Neural cell (in vitro differentiated cells): ENCODE measurements around the gene LSAMP. TPM values are rescaled to one million over a fixed set of nuclear protein-coding genes. Genes with fewer than 3 reads are reported as not detected.

Source experiments
- H2AFZ ChIP-seq: fragments of 200-600, 300-800 bp; sonication (generic), shearing (Covaris generic); 2 replicates; pipeline ENCODE4 v1.6.0; 2014; ENCODE audit warnings: low read depth, mild to moderate bottlenecking, antibody characterized with exemption, low read length, moderate library complexity
- H3F3A ChIP-seq: fragments of 200-600 bp; shearing (Covaris generic); 2 replicates; pipeline ENCODE4 v1.6.1; 2016; ENCODE audit warnings: mild to moderate bottlenecking, moderate library complexity, mixed read lengths, antibody characterized with exemption, low read length; ENCODE audit not compliant: insufficient read depth, poor library complexity, severe bottlenecking
- H3K27ac ChIP-seq: fragments of 200-600, 300-800 bp; sonication (generic), shearing (Covaris generic); 2 replicates; pipeline ENCODE4 v1.5.1; 2014; ENCODE audit warnings: mild to moderate bottlenecking, low read length, moderate library complexity
- H3K27me3 ChIP-seq: fragments of 300-800, 200-600 bp; sonication (generic), shearing (Covaris generic); 2 replicates; pipeline ENCODE4 v1.6.0; 2014; ENCODE audit warnings: mild to moderate bottlenecking, low read depth, low read length, moderate library complexity; ENCODE audit not compliant: insufficient read depth
- H3K36me3 ChIP-seq: fragments of 300-800, 200-600 bp; sonication (generic), shearing (Covaris generic); 2 replicates; pipeline ENCODE4 v1.5.1; 2014; ENCODE audit warnings: mild to moderate bottlenecking, antibody characterized with exemption, low read length, moderate library complexity; ENCODE audit not compliant: insufficient read depth
- H3K4me2 ChIP-seq: fragments of 300-800, 200-600 bp; sonication (generic), shearing (Covaris generic); 2 replicates; pipeline ENCODE4 v1.6.0; 2014; ENCODE audit warnings: mild to moderate bottlenecking, low read length
- H3K4me3 ChIP-seq: fragments of 300-800, 200-600 bp; sonication (generic), shearing (Covaris generic); 2 replicates; pipeline ENCODE4 v1.5.1; 2014; ENCODE audit warnings: mild to moderate bottlenecking, low read length, moderate library complexity
- H3K79me2 ChIP-seq: fragments of 200-600 bp; shearing (Covaris generic); replicated peaks from 2 replicates; pipeline ENCODE4 v1.6.0; 2014; ENCODE audit warnings: mild to moderate bottlenecking, low read length, moderate library complexity; ENCODE audit not compliant: insufficient read depth
- H3K9ac ChIP-seq: fragments of 300-800, 200-600 bp; sonication (generic), shearing (Covaris generic); 2 replicates; pipeline ENCODE4 v1.6.1; 2016; ENCODE audit warnings: mild to moderate bottlenecking, low read length, mixed read lengths
- H3K9me2 ChIP-seq: fragments of 200-600 bp; shearing (Covaris generic); 2 replicates; pipeline ENCODE4 v1.6.1; 2016; ENCODE audit warnings: mild to moderate bottlenecking, low read length, mixed read lengths; ENCODE audit not compliant: insufficient read depth
- H3K9me3 ChIP-seq: fragments of 200-600, 300-800 bp; sonication (generic), shearing (Covaris generic); 2 replicates; pipeline ENCODE4 v1.6.1; 2016; ENCODE audit warnings: mild to moderate bottlenecking, mixed run types, low read length, moderate library complexity, mixed read lengths
- H4K20me1 ChIP-seq: fragments of 200-600 bp; shearing (Covaris generic); 2 replicates; pipeline ENCODE4 v1.6.1; 2016; ENCODE audit warnings: mild to moderate bottlenecking, mixed run types; ENCODE audit not compliant: insufficient read depth
- EP300 ChIP-seq: fragments of 450-650 bp; conservative IDR thresholded peaks from 2 replicates; pipeline ENCODE4 v1.6.1; 2014; ENCODE audit warnings: antibody characterized with exemption, mild to moderate bottlenecking, moderate library complexity; ENCODE audit not compliant: poor library complexity, severe bottlenecking
- EZH2 ChIP-seq: fragments of 200-600, 300-800 bp; shearing (Covaris generic), sonication (generic); IDR thresholded peaks from 2 replicates; pipeline ENCODE4 v1.6.1; 2014; ENCODE audit warnings: antibody characterized with exemption, low read length, borderline replicate concordance, mild to moderate bottlenecking; ENCODE audit not compliant: insufficient read depth, poor library complexity, severe bottlenecking
- MXI1 ChIP-seq: fragments of 450-650 bp; conservative IDR thresholded peaks from 2 replicates; pipeline ENCODE4 v1.6.1; 2014; ENCODE audit warnings: antibody characterized with exemption, mild to moderate bottlenecking; ENCODE audit not compliant: poor library complexity, severe bottlenecking
- POLR2AphosphoS5 ChIP-seq: IDR thresholded peaks from 2 replicates; pipeline ENCODE4 v1.6.1; 2012
- RAD21 ChIP-seq: fragments of 450-650 bp; conservative IDR thresholded peaks from 2 replicates; pipeline ENCODE4 v1.6.1; 2014; ENCODE audit warnings: antibody characterized with exemption, mild to moderate bottlenecking, moderate library complexity
- SMC3 ChIP-seq: fragments of 450-650 bp; conservative IDR thresholded peaks from 2 replicates; pipeline ENCODE4 v1.6.1; 2014; ENCODE audit warnings: antibody characterized with exemption, mild to moderate bottlenecking, moderate library complexity; ENCODE audit not compliant: poor library complexity
- TAF1 ChIP-seq: IDR thresholded peaks from 2 replicates; pipeline ENCODE4 v1.6.1; 2012; ENCODE audit warnings: low read depth
- polyA plus RNA-seq: library from polyadenylated mRNA; depleted of rRNA; stranded (reverse); fragments of >200 nt; gene quantifications from 2 replicates; pipeline ENCODE4 v1.2.3, GENCODE V29; 2014
- TF ChIP-seq, protein P1 (sequence below): fragments of 450-650 bp; IDR thresholded peaks from 2 replicates; pipeline ENCODE4 v1.5.1; 2014; ENCODE audit warnings: antibody characterized with exemption, mild to moderate bottlenecking, moderate library complexity; ENCODE audit not compliant: poor library complexity, severe bottlenecking
- TF ChIP-seq, protein P2 (sequence below): IDR thresholded peaks from 2 replicates; pipeline ENCODE4 v1.6.1; 2012; ENCODE audit warnings: borderline replicate concordance

Gene LSAMP
- polyA plus RNA-seq, 1 donor from 2014 or later = 93.6 TPM

DNA sequence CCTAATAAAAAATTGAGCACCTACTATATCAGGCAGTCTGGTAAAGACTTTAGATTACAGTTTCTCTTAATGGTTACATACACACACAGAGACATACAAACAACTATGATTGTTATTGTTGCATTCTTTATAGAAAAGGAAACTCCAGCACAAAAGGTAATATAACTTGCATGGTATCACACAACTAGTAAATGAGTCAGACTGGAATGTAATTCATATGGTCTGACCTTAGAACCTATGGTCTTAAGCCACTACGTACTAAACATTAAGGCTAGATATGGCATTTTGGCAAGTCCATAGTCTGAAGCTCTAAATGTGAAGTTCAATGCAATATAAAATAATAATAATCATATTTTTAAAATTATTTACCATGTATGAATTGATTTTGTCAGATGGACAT, 380.6 kb downstream of the LSAMP start:
- Histone ChIP-seq H4K20me1 (no peaks in the 10 kb centered on the region), H3K27ac (no peak overlapping the region), H3K27me3 (no peaks in the 10 kb centered on the region), H3F3A (no peaks in the 10 kb centered on the region), H3K4me3 (no peak overlapping the region), H3K36me3 (no peaks in the 10 kb centered on the region), H3K79me2 (no peaks in the 10 kb centered on the region), H2AFZ (no peak overlapping the region), H3K4me2 (no peak overlapping the region), H3K9me2 (no peaks in the 10 kb centered on the region), H3K9ac (no peak overlapping the region), H3K9me3 (no peaks in the 10 kb centered on the region)
- no peak for TF ChIP-seq RAD21
- TF ChIP-seq EZH2 = no peak
- TF ChIP-seq SMC3 = no peak
- TF ChIP-seq, protein P1, sequence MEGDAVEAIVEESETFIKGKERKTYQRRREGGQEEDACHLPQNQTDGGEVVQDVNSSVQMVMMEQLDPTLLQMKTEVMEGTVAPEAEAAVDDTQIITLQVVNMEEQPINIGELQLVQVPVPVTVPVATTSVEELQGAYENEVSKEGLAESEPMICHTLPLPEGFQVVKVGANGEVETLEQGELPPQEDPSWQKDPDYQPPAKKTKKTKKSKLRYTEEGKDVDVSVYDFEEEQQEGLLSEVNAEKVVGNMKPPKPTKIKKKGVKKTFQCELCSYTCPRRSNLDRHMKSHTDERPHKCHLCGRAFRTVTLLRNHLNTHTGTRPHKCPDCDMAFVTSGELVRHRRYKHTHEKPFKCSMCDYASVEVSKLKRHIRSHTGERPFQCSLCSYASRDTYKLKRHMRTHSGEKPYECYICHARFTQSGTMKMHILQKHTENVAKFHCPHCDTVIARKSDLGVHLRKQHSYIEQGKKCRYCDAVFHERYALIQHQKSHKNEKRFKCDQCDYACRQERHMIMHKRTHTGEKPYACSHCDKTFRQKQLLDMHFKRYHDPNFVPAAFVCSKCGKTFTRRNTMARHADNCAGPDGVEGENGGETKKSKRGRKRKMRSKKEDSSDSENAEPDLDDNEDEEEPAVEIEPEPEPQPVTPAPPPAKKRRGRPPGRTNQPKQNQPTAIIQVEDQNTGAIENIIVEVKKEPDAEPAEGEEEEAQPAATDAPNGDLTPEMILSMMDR = no peak
- TF ChIP-seq TAF1 = no peak
- TF ChIP-seq, protein P2, sequence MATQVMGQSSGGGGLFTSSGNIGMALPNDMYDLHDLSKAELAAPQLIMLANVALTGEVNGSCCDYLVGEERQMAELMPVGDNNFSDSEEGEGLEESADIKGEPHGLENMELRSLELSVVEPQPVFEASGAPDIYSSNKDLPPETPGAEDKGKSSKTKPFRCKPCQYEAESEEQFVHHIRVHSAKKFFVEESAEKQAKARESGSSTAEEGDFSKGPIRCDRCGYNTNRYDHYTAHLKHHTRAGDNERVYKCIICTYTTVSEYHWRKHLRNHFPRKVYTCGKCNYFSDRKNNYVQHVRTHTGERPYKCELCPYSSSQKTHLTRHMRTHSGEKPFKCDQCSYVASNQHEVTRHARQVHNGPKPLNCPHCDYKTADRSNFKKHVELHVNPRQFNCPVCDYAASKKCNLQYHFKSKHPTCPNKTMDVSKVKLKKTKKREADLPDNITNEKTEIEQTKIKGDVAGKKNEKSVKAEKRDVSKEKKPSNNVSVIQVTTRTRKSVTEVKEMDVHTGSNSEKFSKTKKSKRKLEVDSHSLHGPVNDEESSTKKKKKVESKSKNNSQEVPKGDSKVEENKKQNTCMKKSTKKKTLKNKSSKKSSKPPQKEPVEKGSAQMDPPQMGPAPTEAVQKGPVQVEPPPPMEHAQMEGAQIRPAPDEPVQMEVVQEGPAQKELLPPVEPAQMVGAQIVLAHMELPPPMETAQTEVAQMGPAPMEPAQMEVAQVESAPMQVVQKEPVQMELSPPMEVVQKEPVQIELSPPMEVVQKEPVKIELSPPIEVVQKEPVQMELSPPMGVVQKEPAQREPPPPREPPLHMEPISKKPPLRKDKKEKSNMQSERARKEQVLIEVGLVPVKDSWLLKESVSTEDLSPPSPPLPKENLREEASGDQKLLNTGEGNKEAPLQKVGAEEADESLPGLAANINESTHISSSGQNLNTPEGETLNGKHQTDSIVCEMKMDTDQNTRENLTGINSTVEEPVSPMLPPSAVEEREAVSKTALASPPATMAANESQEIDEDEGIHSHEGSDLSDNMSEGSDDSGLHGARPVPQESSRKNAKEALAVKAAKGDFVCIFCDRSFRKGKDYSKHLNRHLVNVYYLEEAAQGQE = no peak
- TF ChIP-seq MXI1 = no peak
- no peak for TF ChIP-seq EP300
- no peak for TF ChIP-seq POLR2AphosphoS5

DNA sequence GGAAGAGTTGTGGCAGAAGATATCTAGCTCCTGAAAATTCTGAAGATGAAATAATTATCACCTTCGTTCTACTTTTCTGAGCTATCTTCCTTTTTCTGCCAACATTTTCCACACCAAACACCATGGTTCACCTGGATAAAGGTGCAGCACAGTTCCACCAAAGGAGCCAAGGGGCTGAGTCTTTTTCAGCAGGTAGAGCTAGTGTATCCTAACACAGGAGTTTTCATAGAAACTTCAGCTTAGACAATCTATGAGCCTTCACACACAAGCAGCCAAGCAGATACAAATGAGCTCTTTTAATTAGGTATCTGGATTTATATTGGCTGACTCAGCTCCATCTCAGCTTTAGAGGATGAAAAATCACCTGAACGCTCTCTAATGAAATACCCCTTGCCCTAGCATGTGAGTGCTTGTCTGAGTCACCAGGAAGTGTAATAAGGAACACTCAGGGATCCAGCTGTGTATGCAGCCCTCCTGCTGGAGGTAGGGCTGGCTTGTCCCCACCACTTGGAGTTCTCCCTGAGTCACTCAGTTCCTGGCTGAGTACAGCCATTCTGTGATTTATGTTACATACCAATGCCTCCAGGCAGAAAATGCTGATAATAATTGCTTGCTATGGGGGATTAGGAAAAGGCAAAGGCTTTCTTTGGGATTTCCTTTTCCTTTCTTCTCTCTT, 385.7 kb downstream of the LSAMP start:
- Histone ChIP-seq H3K36me3 (no peaks in the 10 kb centered on the region), H2AFZ (no peak overlapping the region), H3K9me3 (no peaks in the 10 kb centered on the region), H3K27ac (no peak overlapping the region), H3K79me2 (no peaks in the 10 kb centered on the region), H3K27me3 (no peaks in the 10 kb centered on the region), H3K9me2 (no peaks in the 10 kb centered on the region), H4K20me1 (no peaks in the 10 kb centered on the region), H3F3A (no peaks in the 10 kb centered on the region), H3K9ac (no peak overlapping the region), H3K4me2 (no peak overlapping the region), H3K4me3 (no peak overlapping the region)
- TF ChIP-seq, protein P1 = no peak
- TF ChIP-seq EP300 (no peak), POLR2AphosphoS5 (no peak), EZH2 (no peak), SMC3 (no peak), MXI1 (no peak), RAD21 (no peak), TAF1 (no peak)
- TF ChIP-seq, protein P2 = no peak
